Measurements from ENCODE around the gene PRXL2A. TPM values are rescaled to one million over a fixed set of nuclear protein-coding genes. Genes with fewer than 3 reads are reported as not detected.
A peak's percentile ranks its signal among the peaks of the same experiment; 100 is the strongest.

The PRXL2A gene
- total and polyA plus RNA-seq, 2 donors: 32.2 to 70.8 TPM

DNA sequence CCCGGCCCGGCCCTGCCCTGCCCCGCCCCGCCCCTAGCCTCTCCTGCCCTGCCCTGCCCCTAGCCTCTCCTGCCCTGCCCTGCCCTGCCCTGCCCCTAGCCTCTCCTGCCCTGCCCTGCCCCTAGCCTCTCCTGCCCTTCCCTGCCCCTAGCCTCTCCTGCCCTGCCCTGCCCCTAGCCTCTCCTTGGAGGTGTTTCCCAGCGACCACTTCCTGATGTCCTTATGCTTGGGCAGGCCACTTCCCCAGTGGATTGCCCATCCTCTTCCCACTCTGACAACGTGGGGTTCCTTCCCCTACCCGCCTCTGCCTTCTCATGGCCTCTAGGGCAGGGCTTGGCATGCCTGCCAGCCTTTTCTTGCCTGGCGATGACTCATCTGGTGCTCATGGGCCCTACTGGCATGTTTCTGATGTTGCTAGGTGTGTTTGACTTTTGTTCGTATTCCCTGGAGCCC is 21.2 kb downstream of the PRXL2A start:
- Histone ChIP-seq H3K9me3 (ENCODE audit: control insufficient read depth in 2 of 2, insufficient read depth in 1 of 2, low read length in 1 of 2) (no peaks in the 10 kb centered on the region), H3K4me1 (ENCODE audit: control insufficient read depth in 2 of 2, insufficient read depth in 2 of 2, low read length in 2 of 2) (no peaks in the 10 kb centered on the region), H3K27ac (ENCODE audit: low read depth in 1 of 2, low read length in 1 of 2) (no peak overlapping the region), H3K27me3 (ENCODE audit: control insufficient read depth in 2 of 2, insufficient read depth in 1 of 2, low read length in 1 of 2) (no peaks in the 10 kb centered on the region), H3K36me3 (ENCODE audit: control insufficient read depth in 2 of 2, insufficient read depth in 2 of 2, low read length in 1 of 2) (peaks cover 11 to 35% of the 10 kb centered on the region in 2 donors), H3K4me3 (ENCODE audit: low read length in 2 of 2) (no peak overlapping the region)
- WGBS: 93% methylated on average over 9 of the region's 9 CpGs
- DNase-seq (ENCODE audit: low read depth in 6 of 9, low spot score in 9 of 9): no peak

- no peak for DNase-seq (ENCODE audit: low read depth in 6 of 9, low spot score in 9 of 9)
- H3K4me3 ChIP-seq (ENCODE audit: low read length in 2 of 2): no peak overlapping the region
- 97% methylated on average over 3 of the region's 3 CpGs for whole genome bisulfite sequencing
- no peaks in the 10 kb centered on the region for H3K9me3 ChIP-seq (ENCODE audit: control insufficient read depth in 2 of 2, insufficient read depth in 1 of 2, low read length in 1 of 2)
- peaks cover 8 to 13% of the 10 kb centered on the region in 2 donors for H3K36me3 ChIP-seq (ENCODE audit: control insufficient read depth in 2 of 2, insufficient read depth in 2 of 2, low read length in 1 of 2)
- no peaks in the 10 kb centered on the region for H3K27me3 ChIP-seq (ENCODE audit: control insufficient read depth in 2 of 2, insufficient read depth in 1 of 2, low read length in 1 of 2)
- no peak overlapping the region for H3K27ac ChIP-seq (ENCODE audit: low read depth in 1 of 2, low read length in 1 of 2)
- H3K4me1 ChIP-seq (ENCODE audit: control insufficient read depth in 2 of 2, insufficient read depth in 2 of 2, low read length in 2 of 2): no peaks in the 10 kb centered on the region
These were observed 24.8 kb downstream of the PRXL2A start for GRCh38 chr10:80433134-80433533.

DNA sequence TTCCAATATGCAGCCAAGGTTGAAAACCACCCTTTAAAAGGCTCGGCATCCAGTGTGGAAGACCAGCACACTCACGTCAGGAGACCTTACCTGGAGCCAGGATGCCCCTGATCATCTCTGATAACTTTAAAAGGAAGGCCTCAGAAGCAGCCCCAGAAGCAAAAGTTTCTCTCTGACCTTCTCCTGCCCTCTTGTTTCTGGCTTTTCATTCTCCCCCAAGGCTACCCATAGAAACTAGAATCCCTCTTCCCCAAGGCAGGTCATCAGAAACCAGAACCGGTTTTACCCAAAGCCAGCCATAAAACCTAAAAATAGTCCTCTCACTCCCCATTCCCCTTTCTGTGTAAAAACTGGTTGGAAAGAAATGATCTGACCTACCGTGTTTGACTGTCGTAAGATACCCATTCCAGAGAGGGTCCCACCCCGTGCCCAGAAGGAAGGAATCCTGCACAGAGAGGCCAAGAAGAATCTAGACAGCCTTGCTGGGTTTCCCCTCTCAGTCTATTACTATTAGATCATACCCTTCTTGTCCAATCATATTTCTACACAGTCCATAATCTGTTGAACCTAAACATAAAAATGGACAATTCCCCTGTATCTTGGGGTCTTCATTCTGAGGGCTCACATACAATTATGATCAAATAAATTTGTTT is 28.2 kb downstream of the PRXL2A start:
- 96% methylated on average over 6 of the region's 6 CpGs for WGBS
- Histone ChIP-seq H3K36me3 (ENCODE audit: control insufficient read depth in 2 of 2, insufficient read depth in 2 of 2, low read length in 1 of 2) (peaks cover 4 to 6% of the 10 kb centered on the region in 2 donors), H3K27ac (ENCODE audit: low read depth in 1 of 2, low read length in 1 of 2) (no peak overlapping the region), H3K4me1 (ENCODE audit: control insufficient read depth in 2 of 2, insufficient read depth in 2 of 2, low read length in 2 of 2) (no peaks in the 10 kb centered on the region), H3K4me3 (ENCODE audit: low read length in 2 of 2) (no peak overlapping the region), H3K27me3 (ENCODE audit: control insufficient read depth in 2 of 2, insufficient read depth in 1 of 2, low read length in 1 of 2) (no peaks in the 10 kb centered on the region), H3K9me3 (ENCODE audit: control insufficient read depth in 2 of 2, insufficient read depth in 1 of 2, low read length in 1 of 2) (no peaks in the 10 kb centered on the region)
- no peak for DNase-seq (ENCODE audit: low read depth in 6 of 9, low spot score in 9 of 9)

DNA sequence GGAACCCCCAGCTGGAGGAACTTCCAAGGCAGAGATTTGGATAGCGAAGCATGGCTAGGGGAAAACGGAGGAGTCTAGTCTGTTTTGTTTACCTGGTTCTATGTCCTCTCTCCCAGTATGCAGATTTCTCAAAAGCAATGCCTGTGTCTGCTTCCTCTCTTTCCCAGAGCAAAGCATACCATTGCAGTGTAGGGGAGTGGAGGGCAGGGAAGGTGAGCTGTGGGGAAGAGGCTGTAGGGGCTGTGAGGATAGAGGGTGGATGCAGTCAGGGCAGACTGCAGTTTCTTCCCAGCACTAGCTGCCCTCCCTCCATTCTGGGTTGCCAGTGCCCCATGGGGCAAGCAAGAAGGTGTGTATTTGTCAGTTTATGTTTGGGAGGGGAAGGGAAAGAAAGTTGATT is 28.9 kb downstream of the PRXL2A start:
- no peak for DNase-seq (ENCODE audit: low read depth in 6 of 9, low spot score in 9 of 9)
- H3K4me1 ChIP-seq (ENCODE audit: control insufficient read depth in 2 of 2, insufficient read depth in 2 of 2, low read length in 2 of 2): no peaks in the 10 kb centered on the region
- no peak overlapping the region for H3K4me3 ChIP-seq (ENCODE audit: low read length in 2 of 2)
- peaks cover 4 to 5% of the 10 kb centered on the region in 2 donors for H3K36me3 ChIP-seq (ENCODE audit: control insufficient read depth in 2 of 2, insufficient read depth in 2 of 2, low read length in 1 of 2)
- H3K9me3 ChIP-seq (ENCODE audit: control insufficient read depth in 2 of 2, insufficient read depth in 1 of 2, low read length in 1 of 2): no peaks in the 10 kb centered on the region
- no peaks in the 10 kb centered on the region for H3K27me3 ChIP-seq (ENCODE audit: control insufficient read depth in 2 of 2, insufficient read depth in 1 of 2, low read length in 1 of 2)
- WGBS: 92% methylated on average over 2 of the region's 2 CpGs
- H3K27ac ChIP-seq (ENCODE audit: low read depth in 1 of 2, low read length in 1 of 2): no peak overlapping the region

DNA sequence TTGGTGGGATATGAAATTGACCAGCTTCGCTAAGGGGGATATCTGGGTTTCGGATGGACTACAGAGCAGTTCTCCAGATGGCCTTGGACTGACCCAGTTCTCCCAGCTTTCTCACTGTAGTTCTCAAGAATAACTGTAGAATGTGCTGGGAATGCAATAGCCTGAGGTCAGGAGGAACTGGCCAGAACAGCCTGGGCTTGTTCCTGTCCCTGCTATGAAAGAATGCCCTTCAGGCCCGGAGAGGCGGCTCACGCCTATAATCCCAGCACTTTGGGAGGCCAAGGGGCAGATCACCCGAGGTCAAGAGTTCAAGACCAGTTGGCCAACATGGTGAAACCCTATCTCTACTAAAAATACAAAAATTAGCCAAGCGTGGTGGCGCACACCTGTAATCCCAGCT is 33.5 kb downstream of the PRXL2A start:
- no peak for DNase-seq (ENCODE audit: low read depth in 6 of 9, low spot score in 9 of 9)
- no peak overlapping the region for H3K4me3 ChIP-seq (ENCODE audit: low read length in 2 of 2)
- peaks cover 12 to 28% of the 10 kb centered on the region in 2 donors for H3K4me1 ChIP-seq (ENCODE audit: control insufficient read depth in 2 of 2, insufficient read depth in 2 of 2, low read length in 2 of 2)
- no peaks in the 10 kb centered on the region for H3K36me3 ChIP-seq (ENCODE audit: control insufficient read depth in 2 of 2, insufficient read depth in 2 of 2, low read length in 1 of 2)
- no peaks in the 10 kb centered on the region for H3K27me3 ChIP-seq (ENCODE audit: control insufficient read depth in 2 of 2, insufficient read depth in 1 of 2, low read length in 1 of 2)
- no peak overlapping the region for H3K27ac ChIP-seq (ENCODE audit: low read depth in 1 of 2, low read length in 1 of 2)
- WGBS: 97% methylated on average over 8 of the region's 8 CpGs
- H3K9me3 ChIP-seq (ENCODE audit: control insufficient read depth in 2 of 2, insufficient read depth in 1 of 2, low read length in 1 of 2): no peaks in the 10 kb centered on the region

DNA sequence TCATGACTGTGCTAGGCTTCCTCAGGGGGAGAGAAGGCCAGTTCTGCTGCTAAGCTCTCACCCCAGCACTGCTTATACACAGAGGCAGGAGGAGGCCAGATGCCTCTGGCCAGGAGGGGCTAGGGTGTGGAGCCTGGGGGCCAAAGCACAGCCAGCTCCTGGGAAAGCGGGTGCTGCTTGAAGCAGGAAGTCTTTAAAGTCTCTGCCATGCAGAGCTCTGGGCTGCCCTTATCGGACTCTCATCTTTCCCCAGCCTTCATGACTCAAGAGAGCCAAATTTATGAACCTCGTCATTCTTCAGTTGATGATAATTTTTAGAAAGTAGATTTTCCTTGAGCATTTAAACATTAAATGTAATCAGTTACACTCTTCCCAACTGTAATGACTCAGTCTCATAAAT is 34.5 kb downstream of the PRXL2A start:
- H3K4me1 ChIP-seq (ENCODE audit: control insufficient read depth in 2 of 2, insufficient read depth in 2 of 2, low read length in 2 of 2): peaks cover 12 to 28% of the 10 kb centered on the region in 2 donors
- WGBS: 57% methylated on average over 3 of the region's 3 CpGs
- no peak overlapping the region for H3K4me3 ChIP-seq (ENCODE audit: low read length in 2 of 2)
- no peaks in the 10 kb centered on the region for H3K36me3 ChIP-seq (ENCODE audit: control insufficient read depth in 2 of 2, insufficient read depth in 2 of 2, low read length in 1 of 2)
- H3K9me3 ChIP-seq (ENCODE audit: control insufficient read depth in 2 of 2, insufficient read depth in 1 of 2, low read length in 1 of 2): no peaks in the 10 kb centered on the region
- H3K27me3 ChIP-seq (ENCODE audit: control insufficient read depth in 2 of 2, insufficient read depth in 1 of 2, low read length in 1 of 2): no peaks in the 10 kb centered on the region
- H3K27ac ChIP-seq (ENCODE audit: low read depth in 1 of 2, low read length in 1 of 2): no peak overlapping the region
- no peak for DNase-seq (ENCODE audit: low read depth in 6 of 9, low spot score in 9 of 9)

- Histone ChIP-seq H3K9me3 (ENCODE audit: control insufficient read depth in 2 of 2, insufficient read depth in 1 of 2, low read length in 1 of 2) (no peaks in the 10 kb centered on the region), H3K27me3 (ENCODE audit: control insufficient read depth in 2 of 2, insufficient read depth in 1 of 2, low read length in 1 of 2) (no peaks in the 10 kb centered on the region), H3K36me3 (ENCODE audit: control insufficient read depth in 2 of 2, insufficient read depth in 2 of 2, low read length in 1 of 2) (no peaks in the 10 kb centered on the region), H3K27ac (ENCODE audit: low read depth in 1 of 2, low read length in 1 of 2) (no peak overlapping the region), H3K4me3 (ENCODE audit: low read length in 2 of 2) (no peak overlapping the region), H3K4me1 (ENCODE audit: control insufficient read depth in 2 of 2, insufficient read depth in 2 of 2, low read length in 2 of 2) (peaks cover 12 to 28% of the 10 kb centered on the region in 2 donors)
- peak in 2 of 9 donors; percentile 39 to 62 for DNase-seq (ENCODE audit: low read depth in 6 of 9, low spot score in 9 of 9)
- whole genome bisulfite sequencing: 73% methylated on average over 6 of the region's 6 CpGs
These were observed 35.2 kb downstream of the PRXL2A start for GRCh38 chr10:80443531-80443974.

- H3K4me3 ChIP-seq (ENCODE audit: low read length in 2 of 2): no peak overlapping the region
- WGBS: 93% methylated on average over 2 of the region's 2 CpGs
- H3K4me1 ChIP-seq (ENCODE audit: control insufficient read depth in 2 of 2, insufficient read depth in 2 of 2, low read length in 2 of 2): peaks cover 12 to 28% of the 10 kb centered on the region in 2 donors
- H3K27me3 ChIP-seq (ENCODE audit: control insufficient read depth in 2 of 2, insufficient read depth in 1 of 2, low read length in 1 of 2): no peaks in the 10 kb centered on the region
- no peaks in the 10 kb centered on the region for H3K9me3 ChIP-seq (ENCODE audit: control insufficient read depth in 2 of 2, insufficient read depth in 1 of 2, low read length in 1 of 2)
- no peak for DNase-seq (ENCODE audit: low read depth in 6 of 9, low spot score in 9 of 9)
- no peaks in the 10 kb centered on the region for H3K36me3 ChIP-seq (ENCODE audit: control insufficient read depth in 2 of 2, insufficient read depth in 2 of 2, low read length in 1 of 2)
- no peak overlapping the region for H3K27ac ChIP-seq (ENCODE audit: low read depth in 1 of 2, low read length in 1 of 2)
These were observed 35.8 kb downstream of the PRXL2A start for GRCh38 chr10:80444124-80444523.

DNA sequence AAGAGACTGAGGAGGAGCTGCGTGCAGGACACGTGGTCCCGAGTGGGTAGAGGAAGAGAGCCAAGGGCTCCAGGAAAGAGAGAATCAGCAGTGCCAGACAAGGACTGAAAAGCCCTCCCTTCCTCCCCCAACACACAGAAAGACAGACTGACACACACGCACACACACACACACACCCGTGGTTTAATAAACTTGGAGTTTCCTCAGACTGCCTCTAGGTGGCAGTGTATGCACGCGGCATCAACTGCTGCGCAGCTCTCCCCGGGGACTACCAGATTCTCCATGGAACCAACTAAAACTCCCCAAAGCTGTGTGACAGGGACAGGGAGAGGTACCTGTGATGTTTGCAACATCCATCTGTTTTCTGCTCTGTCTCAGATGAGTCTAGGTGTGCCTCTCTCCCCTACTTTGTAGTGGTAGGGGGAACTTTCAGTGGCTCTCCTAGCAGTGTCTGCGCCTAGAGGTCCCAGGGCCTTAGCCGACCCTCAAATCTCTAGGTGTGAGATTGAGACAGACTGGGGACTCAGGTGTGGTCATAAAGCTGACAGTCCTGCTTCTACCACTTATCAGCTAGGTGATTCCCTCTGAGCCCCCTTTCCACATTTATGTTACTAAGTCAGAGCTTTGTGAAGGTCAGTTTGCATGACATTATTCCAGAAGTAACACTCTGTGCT is 36.4 kb downstream of the PRXL2A start:
- peaks cover 12 to 28% of the 10 kb centered on the region in 2 donors for H3K4me1 ChIP-seq (ENCODE audit: control insufficient read depth in 2 of 2, insufficient read depth in 2 of 2, low read length in 2 of 2)
- H3K27ac ChIP-seq (ENCODE audit: low read depth in 1 of 2, low read length in 1 of 2): no peak overlapping the region
- DNase-seq (ENCODE audit: low read depth in 6 of 9, low spot score in 9 of 9): peak in 3 of 9 donors; percentile 63 to 81 (median 81)
- H3K4me3 ChIP-seq (ENCODE audit: low read length in 2 of 2): no peak overlapping the region
- WGBS: 24% methylated on average over 11 of the region's 11 CpGs
- no peaks in the 10 kb centered on the region for H3K9me3 ChIP-seq (ENCODE audit: control insufficient read depth in 2 of 2, insufficient read depth in 1 of 2, low read length in 1 of 2)
- no peaks in the 10 kb centered on the region for H3K27me3 ChIP-seq (ENCODE audit: control insufficient read depth in 2 of 2, insufficient read depth in 1 of 2, low read length in 1 of 2)
- no peaks in the 10 kb centered on the region for H3K36me3 ChIP-seq (ENCODE audit: control insufficient read depth in 2 of 2, insufficient read depth in 2 of 2, low read length in 1 of 2)

Data from thymus (tissue), 11 donors.